Measurements from ENCODE around the gene JPH3.
A peak's percentile ranks its signal among the peaks of the same experiment; 100 is the strongest.
"Not testable (repeated sequence)": the region's sequence is repeated elsewhere in the genome, so short reads cannot be mapped to it uniquely, and the experiment has no call there.

Gene JPH3

GRCh38 chr16:87706278-87707000, 104.1 kb downstream of the JPH3 start:
- no peak overlapping the region for H3K4me3 Mint-ChIP-seq
- H3K27me3 Mint-ChIP-seq = no peaks in the 10 kb centered on the region
- H3K4me1 Mint-ChIP-seq = peaks cover 30% of the 10 kb centered on the region
- H3K36me3 Mint-ChIP-seq = peaks cover 6% of the 10 kb centered on the region
- H3K9me3 Mint-ChIP-seq = no peaks in the 10 kb centered on the region
- no peak overlapping the region for H3K27ac Mint-ChIP-seq

- Mint-ChIP-seq H3K27me3 (no peaks in the 10 kb centered on the region), H3K9me3 (no peaks in the 10 kb centered on the region), H3K4me1 (peaks cover 25% of the 10 kb centered on the region), H3K27ac (no peak overlapping the region), H3K4me3 (no peak overlapping the region), H3K36me3 (peaks cover 6% of the 10 kb centered on the region)
Measured at GRCh38 chr16:87707097-87707496, 104.8 kb downstream of the JPH3 start.

GRCh38 chr16:87707714-87708580, 105.6 kb downstream of the JPH3 start:
- Mint-ChIP-seq H3K4me3 (no peak overlapping the region), H3K36me3 (peaks cover 6% of the 10 kb centered on the region), H3K4me1 (peaks cover 25% of the 10 kb centered on the region), H3K27ac (peak overlapping the region; percentile 30), H3K9me3 (no peaks in the 10 kb centered on the region), H3K27me3 (no peaks in the 10 kb centered on the region)

GRCh38 chr16:87708881-87709638, 106.8 kb downstream of the JPH3 start:
- H3K27ac Mint-ChIP-seq = no peak overlapping the region
- no peaks in the 10 kb centered on the region for H3K9me3 Mint-ChIP-seq

GRCh38 chr16:87709677-87710076, 107.4 kb downstream of the JPH3 start:
- Mint-ChIP-seq H3K27me3 (no peaks in the 10 kb centered on the region), H3K9me3 (no peaks in the 10 kb centered on the region), H3K4me1 (peaks cover 30% of the 10 kb centered on the region), H3K4me3 (no peak overlapping the region), H3K27ac (no peak overlapping the region), H3K36me3 (peaks cover 9% of the 10 kb centered on the region)

More at GRCh38 chr16:87708881-87709638, 106.8 kb downstream of the JPH3 start:
- Mint-ChIP-seq H3K4me3 (no peak overlapping the region), H3K4me1 (peaks cover 27% of the 10 kb centered on the region), H3K36me3 (peaks cover 6% of the 10 kb centered on the region), H3K27me3 (no peaks in the 10 kb centered on the region)

GRCh38 chr16:87710887-87711286, 108.6 kb downstream of the JPH3 start:
- Mint-ChIP-seq H3K4me3 (no peak overlapping the region), H3K36me3 (peaks cover 19% of the 10 kb centered on the region), H3K9me3 (no peaks in the 10 kb centered on the region), H3K27me3 (no peaks in the 10 kb centered on the region), H3K4me1 (peaks cover 37% of the 10 kb centered on the region), H3K27ac (no peak overlapping the region)

- Mint-ChIP-seq H3K9me3 (no peaks in the 10 kb centered on the region), H3K27me3 (no peaks in the 10 kb centered on the region), H3K4me3 (no peak overlapping the region), H3K36me3 (peaks cover 22% of the 10 kb centered on the region), H3K27ac (peak overlapping the region; percentile 35), H3K4me1 (peaks cover 39% of the 10 kb centered on the region)
Measured at GRCh38 chr16:87712184-87712762, 110.0 kb downstream of the JPH3 start.

GRCh38 chr16:87713451-87714229, 111.3 kb downstream of the JPH3 start:
- H3K27me3 Mint-ChIP-seq = no peaks in the 10 kb centered on the region
- no peaks in the 10 kb centered on the region for H3K9me3 Mint-ChIP-seq
- H3K4me3 Mint-ChIP-seq = peak overlapping the region; percentile 44
- H3K27ac Mint-ChIP-seq = peak overlapping the region; percentile 90
- peaks cover 20% of the 10 kb centered on the region for H3K36me3 Mint-ChIP-seq
- peaks cover 45% of the 10 kb centered on the region for H3K4me1 Mint-ChIP-seq

- Mint-ChIP-seq H3K27ac (peak overlapping the region; percentile 55), H3K27me3 (no peaks in the 10 kb centered on the region), H3K4me3 (peak overlapping the region; percentile 39), H3K9me3 (no peaks in the 10 kb centered on the region), H3K36me3 (peaks cover 21% of the 10 kb centered on the region), H3K4me1 (peaks cover 45% of the 10 kb centered on the region)
Measured at GRCh38 chr16:87715231-87715630, 112.9 kb downstream of the JPH3 start.

- peaks cover 20% of the 10 kb centered on the region for H3K36me3 Mint-ChIP-seq
- H3K27ac Mint-ChIP-seq = peak overlapping the region; percentile 55
- H3K4me3 Mint-ChIP-seq = peak overlapping the region; percentile 19
- H3K27me3 Mint-ChIP-seq = no peaks in the 10 kb centered on the region
- no peaks in the 10 kb centered on the region for H3K9me3 Mint-ChIP-seq
- H3K4me1 Mint-ChIP-seq = peaks cover 45% of the 10 kb centered on the region
Measured at GRCh38 chr16:87715658-87716057, 113.3 kb downstream of the JPH3 start.

GRCh38 chr16:87718831-87719230, 116.5 kb downstream of the JPH3 start:
- not testable (repeated sequence) for H3K9me3 Mint-ChIP-seq, H3K4me3 Mint-ChIP-seq, H3K27me3 Mint-ChIP-seq, H3K27ac Mint-ChIP-seq
- Mint-ChIP-seq H3K4me1 (peaks cover 35% of the 10 kb centered on the region), H3K36me3 (peaks cover 31% of the 10 kb centered on the region)

GRCh38 chr16:87720446-87720845, 118.1 kb downstream of the JPH3 start:
- no peaks in the 10 kb centered on the region for H3K9me3 Mint-ChIP-seq
- H3K4me1 Mint-ChIP-seq = peaks cover 21% of the 10 kb centered on the region
- no peak overlapping the region for H3K4me3 Mint-ChIP-seq
- H3K27me3 Mint-ChIP-seq = no peaks in the 10 kb centered on the region
- peaks cover 21% of the 10 kb centered on the region for H3K36me3 Mint-ChIP-seq
- no peak overlapping the region for H3K27ac Mint-ChIP-seq

- no peak overlapping the region for H3K4me3 Mint-ChIP-seq
- H3K4me1 Mint-ChIP-seq = peaks cover 17% of the 10 kb centered on the region
- H3K27me3 Mint-ChIP-seq = no peaks in the 10 kb centered on the region
- peak overlapping the region; percentile 23 for H3K27ac Mint-ChIP-seq
- H3K36me3 Mint-ChIP-seq = peaks cover 18% of the 10 kb centered on the region
- H3K9me3 Mint-ChIP-seq = no peaks in the 10 kb centered on the region
Measured at GRCh38 chr16:87721622-87722585, 119.6 kb downstream of the JPH3 start.
